ENCODE measurements around the gene NAA10.

The NAA10 gene

DNA sequence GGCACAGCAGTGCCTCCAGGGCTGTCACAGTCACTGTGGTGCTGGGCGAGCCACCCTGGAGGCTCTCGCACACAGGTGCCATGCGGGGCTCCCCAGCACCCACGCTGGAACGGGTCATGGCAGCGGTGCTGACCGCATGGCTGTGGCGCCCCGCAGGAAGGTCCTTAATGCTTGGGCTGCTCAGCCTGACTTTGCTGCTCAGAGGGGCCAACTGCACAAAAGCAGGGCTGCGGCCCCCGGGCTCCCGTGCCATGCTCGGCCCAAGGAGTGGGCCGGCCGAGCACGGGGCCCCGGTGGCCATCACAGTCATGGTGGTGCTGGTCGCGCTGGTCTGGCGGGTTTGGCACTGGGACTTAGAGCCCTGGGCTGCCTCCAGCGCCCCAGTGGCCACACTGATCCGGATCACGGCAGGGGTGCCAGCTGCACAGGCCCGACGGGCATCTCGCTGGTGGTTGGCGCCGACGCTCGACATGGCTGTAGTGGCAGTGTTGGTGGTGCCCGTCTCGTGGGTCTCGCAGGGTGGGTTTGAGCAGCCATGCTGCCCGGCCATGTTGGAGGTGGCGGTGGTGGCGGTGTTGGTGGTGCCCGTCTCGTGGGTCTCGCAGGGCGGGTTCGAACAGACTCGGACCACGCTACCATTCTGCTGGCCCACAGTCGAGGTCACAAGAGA is 19.9 kb upstream of the NAA10 start:
- Histone ChIP-seq H2BK15ac (ENCODE audit: low read length) (no peak overlapping the region), H3K14ac (ENCODE audit: low read length) (no peak overlapping the region), H2BK120ac (ENCODE audit: low read depth, low read length) (no peak overlapping the region), H3K79me1 (ENCODE audit: low read depth, low read length) (peaks cover 7% of the 10 kb centered on the region), H3K36me3 (replicated peaks in 1 of 2; ENCODE audit: control insufficient read depth in 2 of 2, insufficient read depth in 2 of 2, low read length in 2 of 2) (peaks cover 61 to 100% of the 10 kb centered on the region in 2 donors), H3K4me2 (ENCODE audit: insufficient read depth, low read length, poor library complexity, severe bottlenecking) (no peak overlapping the region), H3K4ac (ENCODE audit: low read length) (no peak overlapping the region), H3K4me3 (ENCODE audit: low read length in 2 of 2) (no peak overlapping the region), H2BK5ac (ENCODE audit: low read length) (no peak overlapping the region), H2AFZ (ENCODE audit: low read length) (no peak overlapping the region), H3K4me1 (ENCODE audit: control insufficient read depth in 2 of 2, insufficient read depth in 1 of 2, low read depth in 1 of 2, low read length in 2 of 2) (peaks cover 2 to 3% of the 10 kb centered on the region in 2 donors), H3K27me3 (ENCODE audit: control insufficient read depth in 3 of 3, insufficient read depth in 3 of 3, low read depth in 1 of 3, low read length in 3 of 3) (no peaks in the 10 kb centered on the region), H3K23ac (ENCODE audit: low read depth, low read length, poor library complexity) (no peak overlapping the region), H3K18ac (ENCODE audit: low read length) (no peak overlapping the region), H2AK5ac (ENCODE audit: low read depth, low read length) (no peak overlapping the region), H4K91ac (ENCODE audit: low read depth, low read length, poor library complexity) (no peak overlapping the region), H3K9ac (ENCODE audit: low read depth, low read length, poor library complexity) (no peak overlapping the region), H4K8ac (ENCODE audit: low read depth, low read length) (no peak overlapping the region), H3K27ac (replicated peaks; ENCODE audit: low read length) (no peak overlapping the region), H2BK12ac (ENCODE audit: low read length) (no peak overlapping the region), H3K9me3 (replicated peaks in 1 of 2; ENCODE audit: control insufficient read depth in 2 of 2, insufficient read depth in 1 of 2, low read depth in 1 of 2, low read length in 2 of 2) (no peaks in the 10 kb centered on the region)
- WGBS, 2 donors (ENCODE audit: extremely low coverage in 2 of 2, insufficient read length in 2 of 2, insufficient replicate concordance in 1 of 2), result no CpG with 5 or more reads among the region's 44 CpGs
- DNase-seq (ENCODE audit: low spot score), result no peak

DNA sequence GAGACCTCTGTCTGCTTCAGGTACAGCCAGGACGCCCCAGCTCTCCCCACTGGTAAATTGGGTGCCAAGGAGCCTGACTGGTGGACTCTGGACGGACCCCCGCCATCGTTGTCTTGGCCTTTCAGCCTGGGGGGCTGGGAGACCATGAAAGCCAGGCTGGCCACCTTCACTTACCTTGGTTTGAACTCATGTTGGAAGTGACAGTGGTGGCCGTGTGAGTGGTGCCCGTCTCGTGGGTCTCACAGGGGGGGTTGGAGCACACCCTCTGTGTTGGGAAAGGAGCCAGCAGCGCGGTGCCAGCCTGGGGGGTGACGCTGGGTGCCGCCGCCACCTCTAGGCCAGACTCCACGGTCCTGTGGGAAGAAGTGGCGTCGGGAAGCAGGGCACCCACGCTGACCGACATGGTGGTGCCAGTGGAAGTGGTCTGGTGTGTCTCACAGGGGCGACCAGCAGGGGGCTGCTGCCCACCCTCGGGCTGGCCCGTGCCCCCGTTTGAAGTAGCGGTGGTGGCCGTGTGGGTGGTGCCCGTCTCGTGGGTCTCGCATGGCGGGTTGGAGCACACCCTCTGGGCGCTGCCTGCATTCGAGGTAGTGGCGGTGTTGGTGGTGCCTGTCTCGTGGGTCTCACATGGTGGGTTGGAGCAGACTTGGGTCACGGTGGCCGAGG is 19.2 kb upstream of the NAA10 start:
- H4K8ac ChIP-seq (ENCODE audit: low read depth, low read length), result no peak overlapping the region
- H2BK120ac ChIP-seq (ENCODE audit: low read depth, low read length), result no peak overlapping the region
- no peaks in the 10 kb centered on the region for H3K27me3 ChIP-seq (ENCODE audit: control insufficient read depth in 3 of 3, insufficient read depth in 3 of 3, low read depth in 1 of 3, low read length in 3 of 3)
- peaks cover 4 to 5% of the 10 kb centered on the region in 2 donors for H3K4me1 ChIP-seq (ENCODE audit: control insufficient read depth in 2 of 2, insufficient read depth in 1 of 2, low read depth in 1 of 2, low read length in 2 of 2)
- no peak overlapping the region for H4K91ac ChIP-seq (ENCODE audit: low read depth, low read length, poor library complexity)
- peaks cover 6% of the 10 kb centered on the region for H3K79me1 ChIP-seq (ENCODE audit: low read depth, low read length)
- H3K18ac ChIP-seq (ENCODE audit: low read length), result no peak overlapping the region
- H3K23ac ChIP-seq (ENCODE audit: low read depth, low read length, poor library complexity), result no peak overlapping the region
- no peak overlapping the region for H2AK5ac ChIP-seq (ENCODE audit: low read depth, low read length)
- no peak overlapping the region for H3K4ac ChIP-seq (ENCODE audit: low read length)
- H3K4me3 ChIP-seq (ENCODE audit: low read length in 2 of 2), result no peak overlapping the region
- peaks cover 60 to 100% of the 10 kb centered on the region in 2 donors for H3K36me3 ChIP-seq (replicated peaks in 1 of 2; ENCODE audit: control insufficient read depth in 2 of 2, insufficient read depth in 2 of 2, low read length in 2 of 2)
- WGBS, 2 donors (ENCODE audit: extremely low coverage in 2 of 2, insufficient read length in 2 of 2, insufficient replicate concordance in 1 of 2), result no CpG with 5 or more reads among the region's 33 CpGs
- no peak overlapping the region for H2BK12ac ChIP-seq (ENCODE audit: low read length)
- no peak for DNase-seq (ENCODE audit: low spot score)
- H3K4me2 ChIP-seq (ENCODE audit: insufficient read depth, low read length, poor library complexity, severe bottlenecking), result peak overlapping the region; percentile 11
- no peak overlapping the region for H3K27ac ChIP-seq (replicated peaks; ENCODE audit: low read length)
- no peak overlapping the region for H2BK15ac ChIP-seq (ENCODE audit: low read length)
- no peak overlapping the region for H2BK5ac ChIP-seq (ENCODE audit: low read length)
- H2AFZ ChIP-seq (ENCODE audit: low read length), result no peak overlapping the region
- H3K9ac ChIP-seq (ENCODE audit: low read depth, low read length, poor library complexity), result no peak overlapping the region
- no peak overlapping the region for H3K14ac ChIP-seq (ENCODE audit: low read length)
- H3K9me3 ChIP-seq (replicated peaks in 1 of 2; ENCODE audit: control insufficient read depth in 2 of 2, insufficient read depth in 1 of 2, low read depth in 1 of 2, low read length in 2 of 2), result no peaks in the 10 kb centered on the region

DNA sequence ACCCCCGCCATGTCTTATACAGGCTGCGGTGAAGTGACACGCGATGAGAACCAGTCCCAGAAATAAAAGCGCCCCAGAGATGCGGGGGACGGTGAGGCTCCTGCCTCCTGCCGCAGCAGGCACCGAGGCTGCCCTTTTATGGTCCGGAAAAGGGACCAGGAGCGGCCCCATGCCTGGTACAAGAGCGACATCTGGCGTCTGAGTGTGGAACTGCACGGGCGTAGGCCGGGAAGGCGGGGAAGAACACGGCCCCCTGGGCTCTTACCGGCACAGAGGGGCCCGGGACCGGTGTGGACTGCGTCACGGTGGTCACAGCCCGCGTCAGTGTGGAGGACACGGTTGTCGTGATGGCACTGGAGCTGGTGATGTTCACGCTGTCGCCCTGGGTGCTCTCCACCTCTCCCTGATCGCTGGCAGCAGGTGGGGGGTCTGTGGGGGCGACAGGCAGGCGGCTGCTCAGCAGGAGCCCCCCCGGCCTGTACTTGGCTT is 18.5 kb upstream of the NAA10 start:
- Histone ChIP-seq H4K91ac (ENCODE audit: low read depth, low read length, poor library complexity) (no peak overlapping the region), H3K27me3 (ENCODE audit: control insufficient read depth in 3 of 3, insufficient read depth in 3 of 3, low read depth in 1 of 3, low read length in 3 of 3) (no peaks in the 10 kb centered on the region), H2AFZ (ENCODE audit: low read length) (no peak overlapping the region), H3K27ac (replicated peaks; ENCODE audit: low read length) (no peak overlapping the region), H3K36me3 (replicated peaks in 1 of 2; ENCODE audit: control insufficient read depth in 2 of 2, insufficient read depth in 2 of 2, low read length in 2 of 2) (peaks cover 57 to 100% of the 10 kb centered on the region in 2 donors), H2BK15ac (ENCODE audit: low read length) (no peak overlapping the region), H3K4me3 (ENCODE audit: low read length in 2 of 2) (no peak overlapping the region), H2AK5ac (ENCODE audit: low read depth, low read length) (no peak overlapping the region), H2BK12ac (ENCODE audit: low read length) (no peak overlapping the region), H2BK120ac (ENCODE audit: low read depth, low read length) (no peak overlapping the region), H3K18ac (ENCODE audit: low read length) (no peak overlapping the region), H2BK5ac (ENCODE audit: low read length) (peak overlapping the region; percentile 13), H3K4ac (ENCODE audit: low read length) (no peak overlapping the region), H3K4me1 (ENCODE audit: control insufficient read depth in 2 of 2, insufficient read depth in 1 of 2, low read depth in 1 of 2, low read length in 2 of 2) (peaks cover 6 to 11% of the 10 kb centered on the region in 2 donors), H3K23ac (ENCODE audit: low read depth, low read length, poor library complexity) (peak overlapping the region; percentile 55), H4K8ac (ENCODE audit: low read depth, low read length) (no peak overlapping the region), H3K79me1 (ENCODE audit: low read depth, low read length) (peaks cover 6% of the 10 kb centered on the region), H3K14ac (ENCODE audit: low read length) (no peak overlapping the region), H3K9me3 (replicated peaks in 1 of 2; ENCODE audit: control insufficient read depth in 2 of 2, insufficient read depth in 1 of 2, low read depth in 1 of 2, low read length in 2 of 2) (no peaks in the 10 kb centered on the region), H3K4me2 (ENCODE audit: insufficient read depth, low read length, poor library complexity, severe bottlenecking) (no peak overlapping the region), H3K9ac (ENCODE audit: low read depth, low read length, poor library complexity) (no peak overlapping the region)
- peak; percentile 57 for DNase-seq (ENCODE audit: low spot score)
- no CpG with 5 or more reads among the region's 33 CpGs for WGBS, 2 donors (ENCODE audit: extremely low coverage in 2 of 2, insufficient read length in 2 of 2, insufficient replicate concordance in 1 of 2)

DNA sequence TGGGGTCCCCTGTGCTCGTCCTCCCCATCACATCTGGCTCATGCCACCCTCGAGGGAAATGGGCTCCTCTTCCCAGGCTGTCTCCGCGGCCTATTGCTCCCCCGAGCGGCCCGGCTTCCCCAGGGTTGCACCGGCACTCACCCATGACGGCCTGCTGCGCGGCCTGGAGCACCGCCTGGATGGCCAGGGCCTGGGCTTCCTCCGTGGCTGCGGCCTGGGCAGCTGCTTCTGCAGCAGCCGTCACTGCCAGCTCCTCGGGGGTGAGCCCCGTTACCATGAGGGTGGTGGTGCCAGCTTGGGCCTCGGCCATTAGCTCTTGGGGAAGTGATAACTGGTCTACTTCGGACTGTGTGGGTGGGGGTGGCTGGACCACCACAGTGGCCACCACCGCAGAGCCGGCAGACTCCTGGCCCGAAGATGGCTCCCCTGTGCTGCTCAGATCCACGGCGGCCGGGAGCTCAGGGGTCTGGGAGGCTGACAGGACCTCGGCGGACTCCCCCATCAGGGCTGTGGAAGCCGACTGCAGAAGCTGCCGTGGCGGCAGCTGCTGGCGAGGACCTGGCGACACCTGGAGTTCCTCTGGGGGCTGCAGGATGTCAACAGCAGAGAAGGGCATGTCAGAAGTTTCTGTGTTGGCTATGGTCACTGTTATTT is 17.7 kb upstream of the NAA10 start:
- Histone ChIP-seq H3K4ac (ENCODE audit: low read length) (no peak overlapping the region), H2BK12ac (ENCODE audit: low read length) (no peak overlapping the region), H3K9ac (ENCODE audit: low read depth, low read length, poor library complexity) (peak overlapping the region; percentile 21), H3K18ac (ENCODE audit: low read length) (no peak overlapping the region), H4K8ac (ENCODE audit: low read depth, low read length) (no peak overlapping the region), H2AK5ac (ENCODE audit: low read depth, low read length) (no peak overlapping the region), H2BK15ac (ENCODE audit: low read length) (no peak overlapping the region), H3K27me3 (ENCODE audit: control insufficient read depth in 3 of 3, insufficient read depth in 3 of 3, low read depth in 1 of 3, low read length in 3 of 3) (no peaks in the 10 kb centered on the region), H3K14ac (ENCODE audit: low read length) (no peak overlapping the region), H3K27ac (replicated peaks; ENCODE audit: low read length) (no peak overlapping the region), H3K4me2 (ENCODE audit: insufficient read depth, low read length, poor library complexity, severe bottlenecking) (no peak overlapping the region), H3K9me3 (replicated peaks in 1 of 2; ENCODE audit: control insufficient read depth in 2 of 2, insufficient read depth in 1 of 2, low read depth in 1 of 2, low read length in 2 of 2) (no peaks in the 10 kb centered on the region), H3K4me3 (ENCODE audit: low read length in 2 of 2) (no peak overlapping the region), H2BK120ac (ENCODE audit: low read depth, low read length) (no peak overlapping the region), H3K36me3 (replicated peaks in 1 of 2; ENCODE audit: control insufficient read depth in 2 of 2, insufficient read depth in 2 of 2, low read length in 2 of 2) (peaks cover 49 to 98% of the 10 kb centered on the region in 2 donors), H2AFZ (ENCODE audit: low read length) (no peak overlapping the region), H3K4me1 (ENCODE audit: control insufficient read depth in 2 of 2, insufficient read depth in 1 of 2, low read depth in 1 of 2, low read length in 2 of 2) (peaks cover 12 to 17% of the 10 kb centered on the region in 2 donors), H3K23ac (ENCODE audit: low read depth, low read length, poor library complexity) (no peak overlapping the region), H4K91ac (ENCODE audit: low read depth, low read length, poor library complexity) (no peak overlapping the region), H3K79me1 (ENCODE audit: low read depth, low read length) (peaks cover 6% of the 10 kb centered on the region), H2BK5ac (ENCODE audit: low read length) (no peak overlapping the region)
- WGBS, 2 donors (ENCODE audit: extremely low coverage in 2 of 2, insufficient read length in 2 of 2, insufficient replicate concordance in 1 of 2), result no CpG with 5 or more reads among the region's 32 CpGs
- DNase-seq (ENCODE audit: low spot score), result no peak
